AG10803 (cell line): ENCODE results near the gene LTBR.

Source experiments
- DNase-seq: peaks from one replicate; pipeline ENCODE4 v3.0.0; 2010; ENCODE audit warnings: low read depth
- H3K4me3 ChIP-seq: 2 replicates; pipeline ENCODE4 v1.5.1; 2011; ENCODE audit warnings: mild to moderate bottlenecking, low read length, control low read depth
- CTCF ChIP-seq: conservative IDR thresholded peaks from 2 replicates; pipeline ENCODE4 v1.5.1; 2011; ENCODE audit warnings: mild to moderate bottlenecking, low read length, control low read depth, inconsistent platforms

Gene LTBR

GRCh38 chr12:6387541-6387940 lies 3.6 kb downstream of the LTBR start:
- DNase-seq, result no peak
- no peak for TF ChIP-seq CTCF
- H3K4me3 ChIP-seq, result no peak overlapping the region

GRCh38 chr12:6390084-6390799 lies 6.3 kb downstream of the LTBR start:
- no peak for TF ChIP-seq CTCF
- H3K4me3 ChIP-seq, result no peak overlapping the region
- DNase-seq, result no peak

- no peak overlapping the region for H3K4me3 ChIP-seq
- DNase-seq, result no peak
- no peak for TF ChIP-seq CTCF
These were observed 7.1 kb downstream of the LTBR start for GRCh38 chr12:6391013-6391412.

- no peak overlapping the region for H3K4me3 ChIP-seq
- no peak for TF ChIP-seq CTCF
- no peak for DNase-seq
These were observed 8.5 kb downstream of the LTBR start for GRCh38 chr12:6392504-6392903.

GRCh38 chr12:6393109-6393508 lies 9.1 kb downstream of the LTBR start:
- no peak for TF ChIP-seq CTCF
- no peak for DNase-seq
- H3K4me3 ChIP-seq, result no peak overlapping the region

DNA sequence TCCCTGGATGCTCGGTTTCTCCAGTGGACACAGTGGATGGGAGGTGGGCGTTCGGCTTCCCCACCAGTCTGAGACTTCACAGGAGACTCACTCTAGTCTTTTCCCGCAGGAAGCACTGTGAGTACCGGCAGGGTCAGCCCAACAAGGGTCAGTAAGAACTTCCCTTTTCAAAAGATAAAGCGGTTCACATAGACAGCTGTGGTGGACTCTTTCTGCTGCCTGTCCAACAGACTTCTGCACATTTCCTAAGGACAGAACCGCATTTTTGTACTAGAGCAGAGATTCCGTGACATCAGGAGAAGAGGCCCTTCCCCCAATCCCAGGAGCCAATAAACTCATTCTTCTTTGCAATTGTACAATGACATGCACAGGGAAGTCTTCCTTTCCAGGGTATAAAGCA lies 10.4 kb downstream of the LTBR start:
- no peak for DNase-seq
- TF ChIP-seq CTCF, result no peak

DNA sequence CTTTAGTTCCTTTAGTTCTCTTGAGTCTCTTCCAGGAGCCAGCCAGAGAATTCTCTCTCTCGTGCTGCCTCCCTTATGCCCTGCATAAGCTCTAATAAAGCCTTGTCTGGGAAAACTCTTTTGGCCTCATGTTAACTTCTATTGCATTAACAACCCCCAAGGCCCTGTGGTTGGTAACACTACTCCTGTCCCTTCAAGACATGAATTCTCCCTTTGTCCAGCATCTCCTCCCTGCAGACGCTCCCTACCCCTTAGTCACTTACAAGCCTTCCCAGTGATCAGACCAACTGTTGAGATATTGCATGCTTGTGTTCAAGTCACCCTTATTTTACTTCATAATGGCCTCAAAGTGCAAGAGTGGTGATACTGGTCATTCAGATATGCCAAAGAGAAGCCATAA lies 12.1 kb downstream of the LTBR start:
- no peak for TF ChIP-seq CTCF
- peak; percentile 23 for DNase-seq
- H3K4me3 ChIP-seq, result no peak overlapping the region

More for the DNA sequence above, 10.4 kb downstream of the LTBR start:
- no peak overlapping the region for H3K4me3 ChIP-seq
